ENCODE data around the gene RSPH10B2.
A peak's percentile ranks its signal among the peaks of the same experiment; 100 is the strongest.
"Not testable (repeated sequence)": the region's sequence is repeated elsewhere in the genome, so short reads cannot be mapped to it uniquely, and the experiment has no call there.

RSPH10B2 gene

DNA sequence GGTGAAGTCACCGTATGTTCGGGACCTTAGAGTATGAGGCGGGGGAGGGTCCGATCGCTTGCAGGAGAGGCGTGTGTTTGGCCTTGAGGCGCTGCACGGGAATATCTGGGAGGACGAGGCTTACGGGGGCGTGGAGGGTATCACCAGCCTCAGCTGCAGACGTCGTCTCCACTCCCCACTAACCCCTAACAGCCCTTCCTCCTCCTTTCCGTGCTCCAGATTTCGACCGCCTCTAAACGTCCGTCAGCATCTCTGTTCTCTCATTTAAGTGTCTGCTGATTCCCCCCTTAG is 23.6 kb upstream of the RSPH10B2 start:
- H3K27me3 ChIP-seq (replicated peaks; ENCODE audit: control insufficient read depth, insufficient read depth, low read length), result no peaks in the 10 kb centered on the region
- TF ChIP-seq, protein P1, sequence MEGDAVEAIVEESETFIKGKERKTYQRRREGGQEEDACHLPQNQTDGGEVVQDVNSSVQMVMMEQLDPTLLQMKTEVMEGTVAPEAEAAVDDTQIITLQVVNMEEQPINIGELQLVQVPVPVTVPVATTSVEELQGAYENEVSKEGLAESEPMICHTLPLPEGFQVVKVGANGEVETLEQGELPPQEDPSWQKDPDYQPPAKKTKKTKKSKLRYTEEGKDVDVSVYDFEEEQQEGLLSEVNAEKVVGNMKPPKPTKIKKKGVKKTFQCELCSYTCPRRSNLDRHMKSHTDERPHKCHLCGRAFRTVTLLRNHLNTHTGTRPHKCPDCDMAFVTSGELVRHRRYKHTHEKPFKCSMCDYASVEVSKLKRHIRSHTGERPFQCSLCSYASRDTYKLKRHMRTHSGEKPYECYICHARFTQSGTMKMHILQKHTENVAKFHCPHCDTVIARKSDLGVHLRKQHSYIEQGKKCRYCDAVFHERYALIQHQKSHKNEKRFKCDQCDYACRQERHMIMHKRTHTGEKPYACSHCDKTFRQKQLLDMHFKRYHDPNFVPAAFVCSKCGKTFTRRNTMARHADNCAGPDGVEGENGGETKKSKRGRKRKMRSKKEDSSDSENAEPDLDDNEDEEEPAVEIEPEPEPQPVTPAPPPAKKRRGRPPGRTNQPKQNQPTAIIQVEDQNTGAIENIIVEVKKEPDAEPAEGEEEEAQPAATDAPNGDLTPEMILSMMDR (IDR thresholded peaks at IDR 0.05; ENCODE audit: insufficient read depth, low read length, poor library complexity, severe bottlenecking), result no peak
- H3K4me3 ChIP-seq (replicated peaks; ENCODE audit: low read depth, low read length), result peak overlapping the region; percentile 88
- DNase-seq (ENCODE audit: extremely low read depth, insufficient read length), result no peak
- H3K36me3 ChIP-seq (ENCODE audit: control insufficient read depth, insufficient read depth, low read length), result no peaks in the 10 kb centered on the region; the same call in 1 of the 2 replicates

DNA sequence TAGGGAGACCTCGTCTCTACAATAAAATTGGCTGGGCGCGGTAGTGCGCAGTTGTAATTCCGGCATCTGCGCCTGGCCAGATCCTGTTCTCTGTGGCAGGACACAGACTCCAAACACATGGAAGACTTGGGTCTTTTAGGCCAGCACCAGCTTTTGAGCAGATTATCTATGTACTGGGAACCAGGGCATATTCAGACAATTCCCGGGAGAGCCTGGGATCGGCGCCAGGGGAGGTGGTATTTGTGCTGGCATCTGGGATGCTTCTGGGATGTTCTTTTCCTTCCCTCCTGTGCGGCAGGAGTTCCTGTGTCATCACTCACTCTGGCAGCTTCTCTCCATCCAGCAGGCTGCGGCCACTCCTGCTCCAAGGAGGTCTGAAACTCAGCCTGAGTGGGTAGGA is 15.5 kb upstream of the RSPH10B2 start:
- H3K36me3 ChIP-seq (ENCODE audit: control insufficient read depth, insufficient read depth, low read length); H3K27me3 ChIP-seq (replicated peaks; ENCODE audit: control insufficient read depth, insufficient read depth, low read length); DNase-seq (ENCODE audit: extremely low read depth, insufficient read length); H3K4me3 ChIP-seq (replicated peaks; ENCODE audit: low read depth, low read length): not testable (repeated sequence)

DNA sequence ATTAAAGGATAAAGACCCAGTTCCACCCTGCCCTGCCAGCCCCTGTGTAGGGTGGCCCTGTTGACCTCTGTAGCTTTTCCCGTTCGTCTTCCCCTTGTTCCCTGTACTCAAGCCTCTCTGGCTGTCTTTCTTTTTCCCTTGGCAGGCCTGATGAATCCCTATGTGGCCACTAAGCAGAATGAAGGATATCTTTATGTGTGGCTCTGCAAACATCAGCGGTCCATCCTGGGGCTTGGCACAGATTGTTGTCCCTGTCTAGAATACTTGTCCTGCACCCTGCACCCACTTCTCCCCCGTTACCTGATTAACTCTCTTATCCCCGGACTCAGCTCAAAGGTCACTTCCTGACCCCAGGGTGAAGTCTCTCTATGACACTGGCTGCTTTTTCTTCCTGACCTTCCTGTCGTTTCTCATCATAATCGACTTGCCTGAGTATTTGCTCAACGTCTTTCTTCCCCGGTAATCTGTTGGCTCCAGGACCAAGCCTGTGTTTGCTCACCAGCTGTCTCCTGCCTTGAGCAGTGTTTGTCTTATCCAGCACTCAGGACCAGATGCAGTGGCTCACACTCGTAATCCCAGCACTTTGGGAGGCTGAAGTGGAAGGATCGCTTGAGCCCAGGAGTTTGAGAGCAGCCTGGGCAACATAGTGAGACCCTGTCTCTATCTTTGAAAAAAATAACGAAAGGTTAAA is 9.3 kb upstream of the RSPH10B2 start:
- H3K27me3 ChIP-seq (replicated peaks; ENCODE audit: control insufficient read depth, insufficient read depth, low read length), result not testable (repeated sequence)

GRCh38 chr7:6749335-6749734 is 4.6 kb upstream of the RSPH10B2 start:
- not testable (repeated sequence) for H3K4me3 ChIP-seq (replicated peaks; ENCODE audit: low read depth, low read length); DNase-seq (ENCODE audit: extremely low read depth, insufficient read length); H3K27me3 ChIP-seq (replicated peaks; ENCODE audit: control insufficient read depth, insufficient read depth, low read length); H3K36me3 ChIP-seq (ENCODE audit: control insufficient read depth, insufficient read depth, low read length)

More for the DNA sequence above, 9.3 kb upstream of the RSPH10B2 start:
- H3K4me3 ChIP-seq (replicated peaks; ENCODE audit: low read depth, low read length); H3K36me3 ChIP-seq (ENCODE audit: control insufficient read depth, insufficient read depth, low read length); DNase-seq (ENCODE audit: extremely low read depth, insufficient read length): not testable (repeated sequence)

DNA sequence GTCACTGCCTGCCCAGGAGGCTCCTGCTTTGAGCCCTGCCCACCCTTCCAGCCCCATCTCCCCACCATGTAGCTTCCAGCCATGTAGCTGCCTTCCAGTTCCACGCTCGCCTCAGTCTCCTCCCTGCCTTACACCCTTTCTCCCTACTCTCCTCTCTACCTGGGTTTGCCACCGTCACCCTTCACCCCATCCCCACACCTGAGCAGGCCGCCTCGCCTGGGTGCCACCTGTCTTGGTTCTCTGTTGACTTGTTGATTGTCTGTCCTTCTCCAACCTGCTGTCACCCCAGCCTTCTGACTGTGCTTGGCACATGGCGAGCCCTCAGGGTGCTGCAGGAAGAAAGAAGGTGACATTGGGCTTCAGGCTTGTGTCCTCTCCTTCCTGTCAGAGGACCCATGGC is 3.7 kb upstream of the RSPH10B2 start:
- H3K36me3 ChIP-seq (ENCODE audit: control insufficient read depth, insufficient read depth, low read length); DNase-seq (ENCODE audit: extremely low read depth, insufficient read length); H3K4me3 ChIP-seq (replicated peaks; ENCODE audit: low read depth, low read length); H3K27me3 ChIP-seq (replicated peaks; ENCODE audit: control insufficient read depth, insufficient read depth, low read length): not testable (repeated sequence)

DNA sequence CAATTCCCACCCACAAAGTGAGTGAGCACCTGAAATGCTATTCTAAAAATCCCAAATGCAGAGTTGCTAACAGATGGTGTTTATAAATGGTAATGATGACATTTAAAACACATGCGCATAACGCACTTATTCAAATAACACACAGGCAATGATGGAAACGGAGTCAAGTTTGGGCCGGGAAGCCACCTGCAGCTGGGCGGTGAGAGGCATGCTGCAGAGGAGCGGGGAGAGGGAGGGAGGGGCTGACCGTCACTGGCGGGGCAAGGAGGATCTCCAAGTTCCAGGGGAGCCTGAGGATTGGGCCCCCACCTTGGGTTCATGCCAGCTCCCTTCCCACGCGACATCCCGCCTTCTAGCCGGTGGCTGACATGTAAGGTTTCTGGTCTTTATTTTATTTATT is 7.3 kb downstream of the RSPH10B2 start:
- H3K36me3 ChIP-seq (ENCODE audit: control insufficient read depth, insufficient read depth, low read length); H3K4me3 ChIP-seq (replicated peaks; ENCODE audit: low read depth, low read length); H3K27me3 ChIP-seq (replicated peaks; ENCODE audit: control insufficient read depth, insufficient read depth, low read length); DNase-seq (ENCODE audit: extremely low read depth, insufficient read length): not testable (repeated sequence)

GRCh38 chr7:6781581-6781980 is 27.7 kb downstream of the RSPH10B2 start:
- H3K27me3 ChIP-seq (replicated peaks; ENCODE audit: control insufficient read depth, insufficient read depth, low read length); DNase-seq (ENCODE audit: extremely low read depth, insufficient read length); H3K36me3 ChIP-seq (ENCODE audit: control insufficient read depth, insufficient read depth, low read length); H3K4me3 ChIP-seq (replicated peaks; ENCODE audit: low read depth, low read length): not testable (repeated sequence)

DNA sequence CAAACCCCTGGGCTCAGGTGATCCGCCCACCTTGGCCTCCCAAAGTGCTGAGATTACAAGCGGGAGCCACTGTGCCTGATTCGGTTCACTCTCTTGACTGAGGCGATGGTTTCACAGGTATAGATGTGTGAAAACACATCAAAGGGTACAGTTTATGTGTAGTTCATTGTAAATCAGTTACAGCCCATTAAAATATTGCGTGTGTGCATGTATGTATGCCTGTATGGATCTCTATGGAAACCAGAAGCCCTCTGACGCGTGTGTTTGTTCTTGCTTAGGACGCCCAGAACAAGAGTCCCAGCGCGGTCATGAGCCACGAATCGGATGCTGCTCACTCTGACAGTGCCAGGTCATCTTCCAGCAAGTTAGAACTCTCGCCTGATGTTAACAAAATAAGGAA is 35.5 kb downstream of the RSPH10B2 start:
- not testable (repeated sequence) for H3K4me3 ChIP-seq (replicated peaks; ENCODE audit: low read depth, low read length); H3K36me3 ChIP-seq (ENCODE audit: control insufficient read depth, insufficient read depth, low read length); H3K27me3 ChIP-seq (replicated peaks; ENCODE audit: control insufficient read depth, insufficient read depth, low read length); DNase-seq (ENCODE audit: extremely low read depth, insufficient read length)

GRCh38 chr7:6792113-6792872 is 38.4 kb downstream of the RSPH10B2 start:
- not testable (repeated sequence) for H3K4me3 ChIP-seq (replicated peaks; ENCODE audit: low read depth, low read length); H3K27me3 ChIP-seq (replicated peaks; ENCODE audit: control insufficient read depth, insufficient read depth, low read length); DNase-seq (ENCODE audit: extremely low read depth, insufficient read length); H3K36me3 ChIP-seq (ENCODE audit: control insufficient read depth, insufficient read depth, low read length)

DNA sequence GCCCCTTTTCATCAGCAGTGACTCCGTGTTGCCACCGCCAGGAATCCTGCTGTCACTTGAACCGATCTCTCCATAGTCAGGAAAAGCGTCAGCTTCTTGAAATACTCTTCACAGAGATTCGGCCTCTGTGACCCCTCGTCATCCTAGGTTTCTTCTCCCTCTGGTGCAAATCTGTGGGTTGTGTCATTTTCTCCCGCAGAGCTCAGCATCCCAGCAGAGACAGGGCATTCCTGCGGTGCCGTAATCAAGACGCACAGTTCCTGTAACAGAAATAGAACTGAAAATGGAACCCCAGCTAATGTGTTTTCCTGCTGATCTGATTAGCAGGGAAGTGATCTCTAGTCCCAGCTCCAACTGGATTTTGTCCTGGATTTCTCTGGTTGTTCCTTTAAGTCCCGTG is 40.4 kb downstream of the RSPH10B2 start:
- not testable (repeated sequence) for H3K4me3 ChIP-seq (replicated peaks; ENCODE audit: low read depth, low read length); DNase-seq (ENCODE audit: extremely low read depth, insufficient read length); H3K36me3 ChIP-seq (ENCODE audit: control insufficient read depth, insufficient read depth, low read length); H3K27me3 ChIP-seq (replicated peaks; ENCODE audit: control insufficient read depth, insufficient read depth, low read length)

- not testable (repeated sequence) for DNase-seq (ENCODE audit: extremely low read depth, insufficient read length); H3K27me3 ChIP-seq (replicated peaks; ENCODE audit: control insufficient read depth, insufficient read depth, low read length); H3K36me3 ChIP-seq (ENCODE audit: control insufficient read depth, insufficient read depth, low read length); H3K4me3 ChIP-seq (replicated peaks; ENCODE audit: low read depth, low read length)
Observed at GRCh38 chr7:6797218-6797617, 43.3 kb downstream of the RSPH10B2 start.

DNA sequence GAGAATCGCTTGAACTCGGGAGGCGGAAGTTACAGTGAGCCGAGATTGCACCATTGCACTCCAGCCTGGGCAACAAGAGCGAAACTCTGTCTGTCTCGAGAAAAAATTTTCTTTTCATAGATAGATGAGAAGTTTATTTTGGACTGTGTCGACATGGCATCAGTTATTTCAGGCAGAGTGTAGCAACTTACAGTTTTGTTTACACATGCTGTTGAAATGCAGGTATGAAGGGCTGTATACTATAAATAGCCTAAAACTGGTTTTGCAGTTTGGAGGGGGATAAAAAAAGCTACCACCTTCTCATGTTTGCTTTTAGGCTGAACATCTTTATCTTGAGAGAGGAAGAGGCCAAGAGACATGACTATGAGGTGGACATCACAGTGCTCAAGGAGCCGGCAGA is 44.1 kb downstream of the RSPH10B2 start:
- H3K36me3 ChIP-seq (ENCODE audit: control insufficient read depth, insufficient read depth, low read length); DNase-seq (ENCODE audit: extremely low read depth, insufficient read length); H3K4me3 ChIP-seq (replicated peaks; ENCODE audit: low read depth, low read length); H3K27me3 ChIP-seq (replicated peaks; ENCODE audit: control insufficient read depth, insufficient read depth, low read length): not testable (repeated sequence)

DNA sequence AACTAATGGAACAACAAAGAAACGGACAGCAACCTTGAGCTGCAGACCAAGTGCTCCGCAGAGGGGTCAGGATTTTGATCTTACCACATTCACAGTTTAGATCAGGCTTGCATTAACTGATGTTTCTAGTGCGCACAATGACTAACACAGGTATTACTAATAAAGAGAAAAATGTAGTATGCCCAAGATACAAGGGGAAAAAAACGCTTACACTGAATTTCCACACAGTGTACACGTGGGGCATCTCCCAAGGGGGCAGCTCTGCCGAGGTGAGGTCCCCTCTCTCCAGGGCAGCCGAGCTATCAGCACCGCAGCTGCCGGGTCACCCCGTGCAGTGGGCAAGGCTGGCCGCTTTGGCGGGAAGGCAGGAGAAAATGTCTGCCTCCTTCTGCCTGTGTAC is 46.0 kb downstream of the RSPH10B2 start:
- H3K4me3 ChIP-seq (replicated peaks; ENCODE audit: low read depth, low read length); DNase-seq (ENCODE audit: extremely low read depth, insufficient read length); H3K36me3 ChIP-seq (ENCODE audit: control insufficient read depth, insufficient read depth, low read length); H3K27me3 ChIP-seq (replicated peaks; ENCODE audit: control insufficient read depth, insufficient read depth, low read length): not testable (repeated sequence)
